HG03521 (cell line): ENCODE data around the gene LIX1L.
A peak's percentile ranks its signal among the peaks of the same experiment; 100 is the strongest.

Experiments used
- ATAC-seq: cut with Tn5 transposase; IDR thresholded peaks from one replicate; pipeline ENCODE4 v1.9.1; 2021; ENCODE audit warnings: mild to moderate bottlenecking, moderate library complexity; ENCODE audit not compliant: unreplicated experiment

Gene LIX1L

DNA sequence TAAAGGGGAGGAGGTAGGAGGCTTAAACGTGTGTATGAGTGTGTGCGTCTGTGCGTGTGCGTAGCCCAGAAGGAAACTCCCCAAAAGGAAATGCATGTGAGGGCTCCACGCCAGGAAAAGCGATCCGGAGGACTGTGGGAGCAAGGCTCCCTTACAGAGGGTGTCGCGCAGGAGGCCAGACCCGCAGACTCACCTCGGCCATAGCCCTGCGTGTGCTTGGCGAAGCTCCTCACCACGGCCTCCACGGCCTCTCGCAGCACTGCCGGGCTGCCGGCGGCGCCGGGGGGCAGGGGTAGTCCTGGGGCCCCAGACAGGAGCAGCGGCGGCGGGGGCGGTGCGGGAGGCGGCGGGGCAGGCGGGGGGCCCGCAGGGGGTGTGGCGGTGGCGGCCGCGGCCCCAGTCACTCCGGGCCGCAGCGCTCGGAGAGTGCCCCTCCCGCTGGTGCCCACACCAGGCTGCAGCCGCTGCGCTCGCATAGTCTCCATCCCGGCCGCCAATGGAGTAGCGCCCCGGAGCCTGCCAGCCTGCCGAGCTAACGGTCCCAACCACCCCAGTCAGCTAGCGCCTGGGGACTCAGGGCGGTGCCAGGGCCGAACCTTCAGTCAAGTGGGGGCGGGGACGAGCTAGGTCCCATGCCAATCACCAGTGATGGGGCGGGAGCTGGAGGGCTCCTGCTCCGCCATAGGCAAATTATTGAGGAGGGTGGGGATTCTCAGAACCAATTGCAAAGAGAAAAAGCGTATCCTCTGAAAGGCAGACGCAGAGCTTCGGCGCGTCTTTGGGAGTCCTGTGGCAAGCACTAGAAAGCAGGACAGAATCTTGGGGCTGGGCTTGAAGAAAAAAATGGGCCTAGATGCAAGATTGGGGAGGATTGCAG is at the start of gene LIX1L:
LIX1L (minus strand) TSS at position 575 of the 877 bp plus-strand sequence; CDS start at position 485, 90 bp downstream.
- peak; percentile 86 for ATAC-seq

DNA sequence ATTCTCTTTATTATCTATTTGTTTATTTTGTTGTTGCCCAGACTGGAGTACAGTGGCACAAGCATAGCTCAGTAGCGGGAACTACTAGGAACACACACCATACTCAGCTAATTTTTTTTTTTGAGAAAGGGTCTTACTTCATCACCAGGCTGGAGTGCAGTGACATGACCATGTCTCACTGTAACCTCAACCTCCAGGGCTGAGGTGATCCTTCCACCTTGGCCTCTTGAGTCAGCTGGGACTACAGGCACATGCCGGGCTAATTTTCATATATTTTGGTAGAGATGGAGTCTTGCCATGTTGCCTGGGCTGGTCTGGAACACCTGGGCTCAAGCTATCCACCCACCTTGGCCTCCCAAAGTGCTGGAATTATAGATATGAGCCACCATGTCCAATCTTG is 43.9 kb upstream of the LIX1L start:
- ATAC-seq: no peak

DNA sequence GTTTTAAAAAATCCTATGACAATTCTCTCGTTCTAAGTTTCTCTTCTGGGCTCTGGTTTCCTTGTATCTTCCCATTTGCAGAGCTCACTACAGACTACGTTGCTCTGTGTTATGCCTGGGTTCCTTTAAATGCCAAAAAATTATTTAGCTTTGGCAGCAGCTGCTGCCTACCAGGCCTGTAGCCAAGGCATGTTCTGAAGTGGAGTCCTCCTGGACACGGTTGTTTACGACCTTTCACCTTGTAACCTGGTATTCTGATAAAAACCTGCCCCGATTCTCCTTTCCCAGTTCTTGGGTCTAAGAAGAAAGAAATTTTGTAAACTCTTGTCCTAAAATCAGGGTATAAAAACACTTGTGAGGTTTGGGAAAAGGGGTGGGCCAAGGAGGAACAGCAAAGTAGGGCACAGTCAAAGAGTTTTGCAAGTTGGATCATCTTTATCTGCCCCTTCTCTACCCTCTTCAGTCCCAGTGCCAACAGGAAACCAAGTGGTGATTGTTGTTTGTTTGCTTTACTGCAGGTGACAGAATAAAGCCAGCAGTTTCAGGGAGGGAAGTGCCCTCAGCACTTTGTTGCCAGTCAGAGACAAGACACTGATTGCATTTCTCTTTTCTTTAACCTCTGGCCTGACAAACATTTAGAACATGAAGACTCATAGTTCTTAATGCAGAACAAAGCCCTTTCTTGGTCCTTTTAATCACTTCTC is 41.7 kb upstream of the LIX1L start:
- ATAC-seq: no peak

DNA sequence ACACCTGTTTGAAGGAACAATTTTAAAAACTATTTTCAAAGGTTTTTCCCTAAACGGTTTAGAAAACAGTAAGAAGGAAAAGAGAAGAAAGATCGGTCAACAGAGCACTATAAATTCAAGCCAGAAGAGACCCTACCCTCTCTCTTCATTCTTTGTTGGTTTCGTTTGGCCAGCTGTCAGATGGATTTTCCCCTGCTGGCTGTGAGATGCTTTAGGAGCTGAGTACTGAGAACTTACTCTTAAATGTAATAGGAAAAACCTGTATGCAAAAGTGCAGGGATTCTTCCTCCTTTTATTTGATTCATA is 39.9 kb upstream of the LIX1L start:
- ATAC-seq: no peak

DNA sequence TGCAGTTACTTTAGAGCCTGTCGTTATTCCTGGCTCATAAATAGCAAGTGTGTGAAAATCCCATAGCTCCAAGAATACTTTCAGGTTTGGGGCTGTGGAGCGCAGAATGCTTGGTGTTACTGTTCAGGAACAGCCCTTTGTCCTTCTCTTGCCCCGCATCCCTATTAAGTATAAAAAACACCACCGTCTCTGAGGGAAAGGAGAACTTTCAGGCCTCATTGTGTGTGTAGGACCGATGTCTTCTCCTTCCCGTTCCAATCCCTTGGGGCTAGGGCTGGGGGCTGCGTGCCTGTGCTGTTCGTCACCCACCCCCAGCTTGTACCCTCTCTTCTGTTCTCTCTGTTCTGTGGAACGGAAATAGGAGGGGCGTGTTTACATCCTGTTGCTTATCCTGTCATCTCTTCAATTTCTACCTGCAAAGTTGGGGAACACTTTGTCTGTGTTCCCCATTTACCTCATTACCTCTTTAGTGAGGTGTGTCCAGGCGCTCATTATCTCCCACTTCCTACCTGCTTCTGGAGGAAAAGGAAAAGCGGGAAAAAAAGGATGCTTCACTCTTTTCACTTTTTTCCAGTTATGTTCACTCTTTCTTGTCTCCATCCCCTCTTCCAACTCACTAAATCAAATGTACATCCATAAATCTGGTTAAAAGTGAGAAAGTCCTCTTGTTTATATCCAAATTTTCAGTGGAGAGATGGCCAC is 39.4 kb upstream of the LIX1L start:
- ATAC-seq: no peak

DNA sequence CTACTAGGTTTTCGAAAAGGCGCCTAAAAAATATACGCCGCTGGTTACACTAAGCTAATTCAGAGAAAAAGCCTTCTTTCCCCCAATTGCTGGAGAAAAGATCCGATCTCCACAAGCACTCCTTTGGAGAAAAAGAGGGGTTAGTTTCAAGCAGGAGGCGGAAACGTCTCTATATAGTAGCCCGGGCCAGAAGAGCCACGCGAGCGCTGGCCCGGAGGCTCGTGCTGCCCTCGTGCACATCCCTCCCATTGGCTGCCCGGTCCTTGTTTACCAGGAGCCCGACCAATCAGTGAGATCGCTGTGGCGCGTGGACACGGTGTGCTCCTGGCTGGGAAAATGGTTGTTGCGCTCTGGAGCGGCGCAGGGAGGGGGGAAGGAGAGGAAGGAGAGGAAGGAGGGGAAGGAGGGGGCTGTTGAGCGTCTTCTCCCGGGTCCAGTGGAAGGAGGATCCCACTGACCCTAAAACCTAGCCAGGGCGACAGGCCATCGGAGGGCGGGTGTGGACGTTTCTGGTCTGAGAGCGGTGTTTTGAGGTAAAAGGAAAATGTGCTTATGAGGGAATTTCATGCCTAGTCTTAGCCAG is 38.7 kb upstream of the LIX1L start, which contains the start of gene TXNIP:
TXNIP (minus strand) TSS at position 147 of the 583 bp plus-strand sequence. CDS start 313 bp downstream, outside the sequence.
- peak; percentile 97 for ATAC-seq

DNA sequence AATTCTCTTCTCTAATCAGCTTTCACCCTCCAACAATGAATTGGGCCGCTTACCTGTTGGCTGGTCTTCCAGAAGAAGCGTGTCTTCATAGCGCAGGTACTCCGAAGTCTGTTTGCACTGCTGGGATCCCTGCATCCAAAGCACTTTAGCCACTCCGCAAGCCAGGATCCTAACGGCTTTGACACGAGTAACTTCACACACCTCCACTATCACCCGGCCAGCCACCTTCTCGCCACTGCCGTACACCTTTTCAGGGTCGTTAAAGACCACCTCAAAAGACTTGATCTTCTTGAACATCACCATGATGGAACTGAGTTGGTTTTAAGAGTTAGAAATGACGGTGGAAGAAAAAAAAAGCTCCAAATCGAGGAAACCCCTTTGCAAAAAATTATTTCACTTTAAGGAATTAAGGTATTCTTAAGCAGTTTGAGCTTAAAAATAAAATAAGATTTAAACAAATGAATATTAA is 38.2 kb upstream of the LIX1L start:
- ATAC-seq: no peak

DNA sequence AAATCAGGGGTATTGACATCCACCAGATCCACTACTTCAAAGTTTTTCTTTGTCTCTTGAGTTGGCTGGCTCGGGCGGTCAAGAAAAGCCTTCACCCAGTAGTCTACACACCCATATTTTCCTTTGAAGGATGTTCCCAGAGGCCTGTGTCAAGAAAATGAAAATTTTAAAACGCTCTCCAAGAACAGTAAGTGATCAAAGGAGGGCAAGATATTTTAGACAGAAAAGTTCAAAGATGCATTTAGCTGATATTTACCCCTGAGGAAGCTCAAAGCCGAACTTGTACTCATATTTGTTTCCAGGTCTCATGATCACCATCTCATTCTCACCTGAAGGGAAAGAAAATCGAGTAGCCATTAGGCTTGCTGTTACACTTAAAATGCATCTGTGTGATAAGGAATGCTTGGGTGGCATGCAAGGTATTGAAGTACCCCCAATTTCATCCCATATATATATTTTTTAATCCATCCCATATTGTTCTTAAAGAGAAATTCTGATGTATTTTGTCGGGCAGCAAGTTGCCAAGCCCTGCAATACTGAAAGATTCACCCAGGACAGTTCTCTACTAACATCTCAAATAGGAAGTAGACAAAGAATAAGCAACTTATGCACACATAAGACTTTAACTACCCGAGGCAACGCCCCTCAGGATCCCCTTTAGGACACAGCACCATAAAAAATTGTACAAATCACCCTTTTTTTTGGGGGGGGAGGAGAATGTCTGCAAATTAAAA is 37.5 kb upstream of the LIX1L start:
- no peak for ATAC-seq

DNA sequence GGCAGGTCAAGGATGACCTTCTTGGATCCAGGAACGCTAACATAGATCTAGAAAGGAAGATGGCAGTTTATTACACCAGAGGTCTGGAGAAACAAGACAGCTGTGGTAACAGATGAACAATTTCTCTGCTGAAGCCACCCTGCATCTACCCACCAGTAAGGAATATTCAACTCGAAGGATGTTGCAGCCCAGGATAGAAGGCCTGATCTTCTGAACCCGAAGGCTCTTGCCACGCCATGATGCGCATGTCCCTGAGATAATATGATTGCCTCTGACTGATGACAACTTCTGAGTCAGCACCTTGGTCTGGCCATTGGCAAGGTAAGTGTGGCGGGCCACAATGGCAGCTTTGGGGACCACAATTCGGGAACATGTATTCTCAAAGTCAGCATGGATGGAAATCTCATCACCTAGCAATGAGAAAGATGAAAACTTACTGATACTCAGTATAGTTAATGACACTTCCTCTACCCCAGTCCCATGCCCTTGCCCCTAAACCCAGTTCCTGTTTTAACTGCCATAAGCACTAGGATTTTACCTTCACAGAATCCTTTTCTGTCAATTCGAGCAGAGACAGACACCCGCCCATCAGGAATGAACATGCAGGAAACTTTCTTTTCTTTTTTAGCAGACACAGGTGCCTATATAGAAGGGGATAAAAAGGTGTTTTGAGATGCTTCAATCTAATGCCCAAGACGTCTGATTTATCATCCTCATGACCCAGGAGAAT is 36.7 kb upstream of the LIX1L start:
- no peak for ATAC-seq

DNA sequence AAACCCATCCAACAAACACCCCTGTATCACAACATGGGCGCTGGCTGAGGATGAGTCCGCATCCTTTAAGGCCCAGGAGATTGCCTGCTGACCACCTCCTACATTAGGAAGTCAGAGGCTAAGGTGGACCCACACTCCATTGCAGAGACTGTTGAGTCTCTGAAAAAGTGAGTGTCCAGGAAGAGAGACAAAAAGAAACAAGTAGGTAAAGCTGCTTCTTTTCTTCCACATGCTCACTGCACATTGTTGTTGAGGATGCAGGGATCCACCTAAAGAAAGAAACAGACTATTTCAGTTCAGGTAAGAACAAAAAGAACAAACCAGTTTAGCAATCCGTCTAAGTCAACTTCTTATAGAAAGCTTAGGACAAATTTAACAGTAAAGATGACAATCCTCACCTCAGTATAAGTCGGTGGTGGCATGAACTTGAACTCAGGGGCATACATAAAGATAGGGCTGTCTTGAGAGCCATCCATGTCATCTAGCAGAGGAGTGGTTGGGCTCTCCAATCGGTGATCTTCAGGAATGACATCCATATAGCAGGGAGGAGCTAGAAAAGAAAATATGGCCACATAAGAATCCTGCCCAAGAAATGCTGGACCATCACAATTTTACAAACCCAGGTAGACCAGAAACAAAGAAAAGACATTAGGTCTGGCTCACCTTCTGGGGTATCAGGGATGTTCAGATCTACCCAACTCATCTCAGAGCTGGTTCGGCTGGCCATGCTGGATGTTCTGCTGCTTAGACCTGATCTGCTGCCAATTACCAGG is 36.0 kb upstream of the LIX1L start:
- no peak for ATAC-seq

DNA sequence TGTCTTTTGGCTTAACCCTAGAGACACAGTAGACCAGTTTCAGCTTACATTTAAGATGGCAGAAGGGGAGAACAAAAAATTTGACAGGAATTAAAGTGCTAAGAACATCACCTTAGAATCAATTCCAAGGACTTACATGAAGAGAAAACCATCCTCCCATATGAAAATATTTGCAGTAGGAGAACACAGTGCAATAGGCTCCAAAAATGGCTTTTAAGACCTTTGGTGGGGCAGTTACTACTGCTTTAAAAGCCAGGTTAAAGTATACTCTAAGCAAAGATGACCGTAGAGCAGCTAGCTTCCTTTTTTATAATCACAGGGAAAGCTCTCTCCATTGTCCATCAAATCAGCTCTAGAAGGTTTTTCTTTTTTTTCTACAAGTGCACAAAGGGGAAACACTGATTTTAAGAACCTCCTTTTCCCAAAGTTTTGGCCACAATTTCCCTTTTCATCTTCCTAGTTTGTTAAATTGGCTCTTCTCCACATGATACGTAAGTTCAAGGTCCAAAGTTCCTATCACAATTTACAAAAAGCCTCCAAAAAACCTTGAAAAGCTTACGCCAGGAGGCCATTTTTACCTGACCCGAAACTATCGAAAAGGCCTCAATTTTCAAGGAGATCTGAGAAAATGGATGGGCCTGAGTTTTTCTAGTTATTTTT is 35.3 kb upstream of the LIX1L start:
- no peak for ATAC-seq

DNA sequence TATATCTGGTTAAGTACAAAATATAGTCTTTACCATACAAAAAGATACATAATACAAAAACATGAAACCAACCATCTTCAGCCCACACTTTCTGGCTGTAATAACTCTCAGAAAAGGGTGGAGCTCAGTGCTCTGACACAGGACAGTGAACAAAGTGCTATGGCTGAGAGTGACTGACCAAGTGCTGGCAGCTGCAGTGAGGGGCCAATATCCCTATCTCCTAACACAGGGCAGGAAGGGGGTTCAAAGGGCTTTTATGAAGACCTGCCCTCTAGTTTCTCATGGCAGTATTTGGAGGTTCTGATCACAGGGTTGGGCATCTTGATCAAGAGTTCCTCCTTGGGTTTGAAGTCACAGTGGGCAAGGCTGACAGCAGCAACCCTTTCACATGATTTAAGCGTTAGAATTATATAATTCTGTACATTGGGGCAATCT is 34.7 kb upstream of the LIX1L start:
- ATAC-seq: no peak

DNA sequence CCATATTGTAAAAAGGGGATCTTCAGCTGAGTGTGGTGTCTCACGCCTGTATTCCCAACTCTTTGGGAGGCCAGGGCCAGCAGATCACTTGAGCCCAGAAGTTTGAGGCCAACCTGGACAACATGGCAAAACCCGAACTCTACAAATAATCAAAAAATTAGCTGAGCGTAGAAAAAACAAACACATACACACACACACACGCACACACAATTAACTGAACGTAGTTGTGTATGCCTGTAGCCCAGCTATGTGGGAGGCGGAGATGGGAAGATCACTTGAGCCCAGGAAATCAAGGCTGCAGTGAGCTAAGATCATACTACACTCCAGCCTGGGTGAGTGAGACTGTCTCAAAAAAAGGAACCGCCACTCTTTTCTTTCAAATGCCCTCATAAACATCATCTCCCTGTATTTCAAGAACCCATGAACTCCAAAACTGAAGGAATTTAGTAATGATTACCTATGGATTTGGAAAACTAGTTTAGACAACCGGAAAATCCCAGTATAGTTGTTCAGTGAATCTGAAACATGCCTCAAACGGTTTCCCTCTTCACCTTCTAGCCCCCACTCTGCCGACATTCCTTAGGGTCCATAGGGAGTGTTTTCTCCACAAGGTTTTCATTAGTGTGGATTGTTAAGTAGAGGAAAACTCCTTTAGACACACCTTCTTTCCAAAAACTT is 34.1 kb upstream of the LIX1L start:
- ATAC-seq: no peak

DNA sequence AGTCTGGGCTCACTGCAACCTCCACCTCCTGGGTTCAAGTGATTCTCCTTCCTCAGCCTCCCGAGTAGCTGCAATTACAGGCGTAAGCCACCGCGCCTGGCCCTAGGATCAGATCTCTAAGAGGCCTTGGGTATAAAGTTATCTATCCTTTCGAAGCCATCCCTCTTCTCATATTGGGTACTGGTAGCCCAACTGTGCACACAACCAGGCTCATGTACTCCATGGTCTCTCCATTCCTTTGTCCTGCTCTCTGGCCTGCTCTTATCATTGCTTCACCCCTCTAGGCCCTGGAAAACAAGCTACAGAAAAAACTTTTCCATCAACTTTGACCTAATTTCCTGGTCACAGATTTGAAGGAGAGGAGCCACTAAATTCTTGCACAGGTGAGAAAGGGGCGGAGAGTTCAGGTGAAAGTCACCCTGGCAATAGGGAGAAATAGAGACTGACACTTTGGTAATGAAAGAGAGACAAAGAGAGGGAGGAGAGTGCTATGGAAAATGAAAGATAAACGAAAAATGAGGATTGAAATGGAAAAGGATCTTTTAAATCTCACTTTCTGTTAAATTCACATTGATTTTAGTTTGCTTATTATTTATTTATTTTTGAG is 32.5 kb upstream of the LIX1L start:
- ATAC-seq: no peak

DNA sequence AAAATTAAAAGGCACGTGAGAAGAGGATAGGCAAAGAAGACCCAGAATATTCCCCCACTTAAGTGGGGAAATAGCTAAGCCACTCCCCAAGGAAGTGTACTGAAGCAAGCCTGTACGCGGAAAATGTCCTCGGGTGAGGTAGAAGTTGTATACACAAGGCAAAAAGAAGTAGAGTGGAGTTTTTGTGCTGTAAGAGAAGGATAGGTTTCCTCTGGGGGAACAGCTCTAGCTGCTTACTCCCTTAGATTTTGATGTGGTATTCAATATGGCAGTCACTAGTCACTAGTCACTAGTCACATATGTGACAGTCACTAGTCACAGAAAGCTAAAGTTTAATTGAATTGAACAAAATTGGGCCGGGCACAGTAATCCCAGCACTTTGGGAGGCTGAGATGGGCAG is 31.0 kb upstream of the LIX1L start:
- no peak for ATAC-seq

DNA sequence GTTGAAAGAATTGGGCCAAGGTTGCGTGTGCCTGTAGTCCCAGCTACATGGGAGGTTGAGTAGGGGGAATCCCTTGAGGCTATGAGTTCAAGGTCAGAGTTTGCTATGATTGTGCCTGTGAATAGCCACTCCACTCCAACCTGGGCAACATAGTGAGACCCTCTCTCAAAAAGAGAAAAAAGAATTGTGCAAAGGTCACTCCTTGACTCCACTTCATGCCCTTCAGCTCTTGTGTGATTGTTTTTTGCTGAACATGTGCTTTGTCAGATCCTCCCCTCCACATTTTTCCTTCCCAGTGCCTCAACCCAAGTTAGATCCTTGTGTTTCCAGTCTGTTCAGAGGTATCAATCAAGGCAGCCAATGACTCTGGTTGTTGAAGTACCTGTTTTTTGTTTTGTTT is 30.1 kb upstream of the LIX1L start:
- ATAC-seq: no peak

DNA sequence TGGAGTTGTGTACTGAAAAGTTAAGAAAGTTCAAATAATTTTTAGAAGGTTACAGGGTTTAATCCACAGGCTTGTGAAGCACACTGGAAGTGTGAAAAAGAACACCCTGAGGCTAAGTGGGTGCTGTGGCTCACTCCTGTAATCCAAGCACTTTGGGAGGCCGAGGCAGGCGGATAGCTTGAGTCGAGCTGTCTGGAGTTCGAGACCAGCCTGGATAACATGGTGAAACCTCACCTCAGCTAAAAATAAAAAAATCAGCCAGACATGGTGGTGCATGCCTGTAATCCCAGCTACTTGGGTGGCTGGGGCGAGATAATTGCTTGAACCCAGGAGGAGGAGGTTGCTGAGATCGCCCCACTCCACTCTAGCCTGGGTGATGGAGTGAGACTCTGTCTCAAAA is 28.7 kb upstream of the LIX1L start:
- ATAC-seq: no peak
